GM21381 (cell line): ENCODE measurements around the gene IQSEC1.
A peak's percentile ranks its signal among the peaks of the same experiment; 100 is the strongest.

Experiments used
- ATAC-seq: cut with Tn5 transposase; IDR thresholded peaks from one replicate; pipeline ENCODE4 v1.9.1; 2021; ENCODE audit warnings: mild to moderate bottlenecking, moderate library complexity; ENCODE audit not compliant: unreplicated experiment

Gene IQSEC1

GRCh38 chr3:13073326-13074005, at the start of gene IQSEC1:
Gene IQSEC1, minus strand, starts transcription at chr3:13073429. Its CDS starts 415 bp downstream, at chr3:13073014.
- ATAC-seq = peak; percentile 56

GRCh38 chr3:13122081-13123012, 49.1 kb upstream of the IQSEC1 start:
- ATAC-seq = no peak

- ATAC-seq = no peak
Observed at GRCh38 chr3:13121553-13122001, 48.3 kb upstream of the IQSEC1 start.

- no peak for ATAC-seq
Observed at GRCh38 chr3:13120928-13121552, 47.8 kb upstream of the IQSEC1 start.

- ATAC-seq = no peak
Observed at GRCh38 chr3:13120289-13120927, 47.2 kb upstream of the IQSEC1 start.

GRCh38 chr3:13119471-13120220, 46.4 kb upstream of the IQSEC1 start:
- no peak for ATAC-seq

GRCh38 chr3:13116426-13116825, 43.2 kb upstream of the IQSEC1 start:
- ATAC-seq = no peak

GRCh38 chr3:13115991-13116390, 42.8 kb upstream of the IQSEC1 start:
- no peak for ATAC-seq

- ATAC-seq = no peak
Observed at GRCh38 chr3:13115576-13115910, 42.3 kb upstream of the IQSEC1 start.

GRCh38 chr3:13114811-13115575, 41.8 kb upstream of the IQSEC1 start:
- ATAC-seq = no peak

GRCh38 chr3:13113346-13114330, 40.4 kb upstream of the IQSEC1 start:
- ATAC-seq = no peak

- no peak for ATAC-seq
Observed at GRCh38 chr3:13112521-13113345, 39.5 kb upstream of the IQSEC1 start.

- ATAC-seq = no peak
Observed at GRCh38 chr3:13111873-13112520, 38.8 kb upstream of the IQSEC1 start.

- ATAC-seq = no peak
Observed at GRCh38 chr3:13111173-13111872, 38.1 kb upstream of the IQSEC1 start.

- ATAC-seq = peak; percentile 64
Observed at GRCh38 chr3:13110678-13111116, 37.5 kb upstream of the IQSEC1 start.

GRCh38 chr3:13109516-13109915, 36.3 kb upstream of the IQSEC1 start:
- ATAC-seq = no peak
